Mucosa of descending colon (tissue), 3 donors: ENCODE data around the gene PNPLA2. TPM values are rescaled to one million over a fixed set of nuclear protein-coding genes. Genes with fewer than 3 reads are reported as not detected.

Source experiments
- ATAC-seq: fragments of 200-7000 bp; cut with Tn5 transposase; one replicate; pipeline ENCODE4 v1.9.1; 2020; ENCODE audit warnings: mild to moderate bottlenecking, moderate library complexity
- DNase-seq, 3 donors: peaks; one replicate each; pipeline ENCODE4 v3.0.0-alpha.2; 2020
- H3K36me3 ChIP-seq: fragments of 200-600 bp; one replicate; pipeline ENCODE4 v1.8.0; 2021; ENCODE audit warnings: low read depth, mild to moderate bottlenecking
- H3K4me1 ChIP-seq: fragments of 200-600 bp; one replicate; pipeline ENCODE4 v1.8.0; 2021; ENCODE audit warnings: low read depth, mild to moderate bottlenecking
- H3K4me3 ChIP-seq: fragments of 200-600 bp; one replicate; pipeline ENCODE4 v1.8.0; 2021; ENCODE audit warnings: mild to moderate bottlenecking
- H3K9me3 ChIP-seq: fragments of 200-600 bp; one replicate; pipeline ENCODE4 v1.8.0; 2021; ENCODE audit warnings: mild to moderate bottlenecking
- CTCF ChIP-seq: fragments of 200-600 bp; IDR thresholded peaks from one replicate; pipeline ENCODE4 v1.8.0; 2022; ENCODE audit warnings: antibody characterized with exemption, mild to moderate bottlenecking
- intact Hi-C, 2 donors: fragments of 100-400 bp; cut with DNase I in 1 of 2; cut with micrococcal nuclease in 1 of 2; formaldehyde crosslinking; loops; one replicate each; pipeline versions ENCODE4 v1.11.0 to v1.11.1; 2022; cut with DNase I, micrococcal nuclease
- total RNA-seq, 3 donors: library from RNA; stranded (reverse); fragmentation: NEBNext Ultra II Directional in 2 of 3; extraction: Animal tissue kit (Norgen Biotek cat#: 25700) in 2 of 3; gene quantifications; one replicate each; pipeline versions ENCODE4 v1.2.1 to v1.2.4, GENCODE V29; 2021 to 2023
- donor health status: DM: no; HTN: no; CAD: no; lungs with moderate emphysema.
- donor health status: DM: no; HTN: no; CAD: no.
- donor health status: DM: no; HTN: yes; CAD: no.

Gene PNPLA2
- total RNA-seq, 3 donors from 2014 or later = 138 to 253 (median 167) TPM

GRCh38 chr11:792873-793272, 25.8 kb upstream of the PNPLA2 start:
- H3K4me1 ChIP-seq = peaks cover 22% of the 10 kb centered on the region
- H3K4me3 ChIP-seq = no peak overlapping the region
- no peak for DNase-seq
- TF ChIP-seq CTCF = no peak
- no peak for ATAC-seq
- no peaks in the 10 kb centered on the region for H3K9me3 ChIP-seq
- no peaks in the 10 kb centered on the region for H3K36me3 ChIP-seq
- intact Hi-C loops = no loop called here

DNA sequence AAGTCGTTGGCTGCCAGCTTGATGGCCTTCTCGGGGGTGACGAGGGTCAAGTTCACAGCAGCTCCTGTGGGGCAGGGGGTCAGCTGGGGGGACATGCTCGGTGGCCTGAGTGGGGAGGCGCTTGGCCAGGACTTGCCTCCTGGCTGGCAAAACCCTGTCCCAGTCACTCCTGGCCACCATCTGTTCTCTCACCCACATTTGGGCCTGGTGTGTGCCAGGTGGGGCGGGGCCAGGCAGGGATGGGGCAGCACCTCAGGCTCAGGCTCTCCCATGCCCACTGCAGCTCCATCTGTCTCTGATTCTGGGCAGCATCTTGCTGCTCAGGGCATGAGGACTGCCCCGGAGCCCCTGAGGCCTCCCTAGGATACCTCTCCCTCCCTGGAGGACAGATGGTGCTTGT, 25.2 kb upstream of the PNPLA2 start:
- TF ChIP-seq CTCF = no peak
- DNase-seq (no peak), ATAC-seq (no peak)
- Histone ChIP-seq H3K9me3 (no peaks in the 10 kb centered on the region), H3K4me1 (peaks cover 26% of the 10 kb centered on the region), H3K36me3 (no peaks in the 10 kb centered on the region), H3K4me3 (no peak overlapping the region)
- intact Hi-C loops = no loop called here

DNA sequence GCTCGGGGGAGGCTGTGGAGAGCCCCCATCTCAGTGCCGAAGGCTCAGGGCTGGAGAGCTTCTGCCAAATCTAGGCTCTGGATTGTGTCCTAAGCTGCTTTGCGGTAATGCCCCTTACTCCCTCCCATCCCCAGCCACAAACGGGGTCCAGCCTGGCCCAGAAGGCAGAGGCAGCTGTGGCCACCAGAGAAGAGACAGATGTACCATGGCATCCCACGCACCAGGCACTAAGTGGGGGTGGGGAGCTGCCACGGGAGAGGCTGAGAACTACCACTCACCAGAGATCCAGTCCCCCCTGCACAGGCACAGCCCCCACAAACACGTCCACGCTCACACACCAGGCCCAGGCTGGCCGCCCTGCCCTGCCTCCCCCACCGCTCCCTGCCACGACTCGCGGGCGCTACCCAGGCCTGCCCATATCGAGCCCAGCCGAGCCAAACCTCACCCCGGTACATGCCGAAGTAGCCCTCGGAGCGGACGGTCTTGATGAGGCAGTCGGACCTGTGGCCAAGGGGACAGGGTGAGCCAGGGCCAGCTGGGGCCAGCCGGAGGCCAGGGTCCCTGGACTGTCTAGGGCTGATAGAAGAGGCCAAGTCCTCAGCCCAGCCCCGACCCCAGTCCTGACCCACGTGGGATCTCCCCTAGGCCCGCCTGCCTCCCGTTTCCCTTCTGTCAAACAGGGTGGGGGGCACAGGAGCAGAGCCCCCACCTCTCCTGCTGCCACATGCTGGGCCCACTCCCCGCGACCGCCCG, 24.5 kb upstream of the PNPLA2 start:
- ATAC-seq (no peak), DNase-seq (no peak)
- Histone ChIP-seq H3K4me1 (peaks cover 27% of the 10 kb centered on the region), H3K9me3 (no peaks in the 10 kb centered on the region), H3K4me3 (no peak overlapping the region), H3K36me3 (no peaks in the 10 kb centered on the region)
- TF ChIP-seq CTCF = no peak
- intact Hi-C loops = no loop called here

DNA sequence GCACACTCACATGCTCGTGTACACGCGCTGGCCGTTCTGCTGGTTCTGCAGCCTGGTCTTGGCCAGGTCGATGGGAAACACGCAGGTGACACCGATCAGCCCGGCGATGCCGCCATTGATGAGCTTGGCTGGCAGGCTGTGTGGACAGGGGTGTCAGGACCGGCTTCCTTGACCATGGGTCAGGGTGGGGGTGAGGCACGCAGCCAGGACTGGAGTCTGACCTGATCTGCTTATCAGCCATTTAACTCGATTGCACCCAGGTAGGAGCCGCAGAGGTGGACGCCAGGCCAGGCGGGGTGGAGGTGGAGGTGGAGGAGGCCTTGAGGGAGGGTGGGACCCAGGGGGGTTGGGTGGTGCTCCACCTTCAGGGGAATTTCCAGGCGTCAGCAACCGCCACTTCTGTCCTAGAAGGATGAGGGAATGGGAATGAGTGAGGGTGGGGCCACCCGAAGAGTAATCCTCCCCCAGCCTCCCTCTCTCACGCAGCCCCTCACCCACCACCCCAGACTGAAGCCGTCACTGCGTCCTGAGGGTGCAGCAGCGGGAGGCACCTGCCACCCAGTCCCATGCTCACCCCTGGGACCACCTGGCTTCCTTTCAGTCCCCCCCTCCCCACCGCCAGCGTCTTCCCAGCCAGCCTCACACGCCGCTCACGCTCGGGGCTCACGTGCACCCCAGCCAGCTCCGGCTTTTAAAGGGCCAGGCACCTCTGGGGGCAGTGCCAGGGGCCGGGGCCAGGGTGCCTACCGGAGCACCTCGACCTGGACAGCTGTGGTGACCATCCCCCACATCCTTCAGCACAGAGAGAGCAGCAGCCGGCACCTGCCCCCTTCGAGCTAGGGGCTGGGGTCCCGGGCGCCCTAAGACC, 23.7 kb upstream of the PNPLA2 start:
- intact Hi-C loops = no loop called here
- peaks cover 27% of the 10 kb centered on the region for H3K4me1 ChIP-seq
- ATAC-seq (peak; percentile 12), DNase-seq (peak in 2 of 3 donors; percentile 45 to 67)
- H3K9me3 ChIP-seq = no peaks in the 10 kb centered on the region
- TF ChIP-seq CTCF = no peak
- no peaks in the 10 kb centered on the region for H3K36me3 ChIP-seq
- H3K4me3 ChIP-seq = no peak overlapping the region

DNA sequence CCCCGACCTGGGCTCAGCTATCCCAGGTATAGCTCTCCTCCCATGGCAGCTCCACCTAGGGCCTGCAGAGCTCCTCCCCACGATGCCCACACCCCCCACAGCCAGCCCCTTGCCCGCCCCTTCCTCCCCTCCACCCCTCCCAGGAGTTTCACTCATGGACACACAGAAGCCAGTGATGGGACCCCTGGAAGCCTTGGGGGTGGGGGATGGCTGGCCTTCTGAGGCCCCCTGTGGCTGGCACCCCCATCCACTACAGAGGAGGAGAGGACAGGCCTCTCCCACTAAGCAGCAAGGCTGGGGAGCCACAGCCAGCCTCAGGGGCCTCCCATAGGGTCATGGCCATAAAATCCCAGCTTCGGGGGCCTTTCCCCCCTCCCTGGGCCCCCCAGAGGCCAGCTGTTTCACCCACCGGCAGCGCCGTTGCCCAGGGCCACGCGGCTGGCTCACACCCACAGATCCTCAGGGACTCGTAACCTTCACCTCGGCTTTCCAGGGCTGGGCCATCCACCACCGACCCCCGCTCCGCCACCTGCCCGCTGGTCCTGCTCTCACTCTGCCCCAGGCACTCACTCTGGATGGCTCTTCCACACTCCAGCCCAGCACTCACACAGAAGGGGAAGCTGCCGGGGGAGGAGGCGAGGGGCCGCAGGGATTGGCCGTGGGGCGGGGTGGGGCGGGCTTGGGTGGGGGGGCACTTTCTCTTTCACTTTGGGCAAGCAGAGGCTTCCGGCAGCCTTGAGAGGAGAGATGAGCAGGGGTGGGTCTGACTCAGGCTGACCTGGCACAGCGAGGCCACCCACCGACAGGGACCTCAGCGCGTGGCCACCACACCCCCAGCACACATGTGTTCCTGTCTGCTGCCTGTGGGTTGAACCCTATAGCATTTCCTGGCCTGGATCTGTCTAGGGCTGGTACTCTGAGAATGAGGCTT, 22.8 kb upstream of the PNPLA2 start:
- DNase-seq (peak; percentile 73 to 86 (median 82)), ATAC-seq (peak; percentile 55)
- Histone ChIP-seq H3K4me1 (peaks cover 27% of the 10 kb centered on the region), H3K4me3 (peak overlapping the region; percentile 28), H3K36me3 (no peaks in the 10 kb centered on the region), H3K9me3 (no peaks in the 10 kb centered on the region)
- no peak for TF ChIP-seq CTCF
- intact Hi-C loops = no loop called here
